ENCODE data around the gene CBL.

Gene CBL

DNA sequence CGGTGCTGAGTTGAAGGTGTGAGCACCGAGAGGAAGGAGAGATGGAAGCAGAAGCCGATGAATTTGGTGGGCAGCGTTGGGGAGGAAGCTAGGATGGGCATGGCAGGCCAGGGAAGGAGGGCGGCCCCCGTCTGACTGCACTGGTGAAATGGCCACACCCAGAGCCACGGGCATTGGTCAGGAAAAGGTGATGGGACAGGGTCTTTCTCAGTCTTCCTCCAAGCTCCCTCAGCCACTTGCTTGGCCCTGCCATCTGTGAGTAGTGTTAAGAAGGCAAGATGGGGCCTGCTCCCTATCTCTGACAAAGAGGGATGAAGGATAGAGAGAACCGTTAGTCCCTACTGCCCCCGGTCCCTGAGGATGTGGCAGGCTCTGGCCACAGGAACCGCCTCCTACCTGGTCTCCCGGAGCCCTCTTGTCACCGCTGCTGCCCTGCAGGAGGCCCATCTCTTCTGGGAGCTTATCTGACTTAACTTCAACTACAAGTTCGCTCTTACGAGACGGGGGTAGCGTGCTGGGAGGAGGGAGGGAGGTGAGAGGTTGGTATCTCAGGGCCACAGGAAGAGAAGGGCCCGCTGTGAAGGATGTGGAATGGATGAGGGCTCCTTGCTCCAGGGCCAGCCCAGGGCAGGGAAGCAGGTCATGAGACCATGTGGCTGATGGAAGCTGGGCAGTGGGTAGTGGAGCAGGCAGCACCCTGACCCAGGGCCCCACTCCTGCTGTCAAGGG is 104.0 kb downstream of the CBL start:
- DNase-seq (ENCODE audit: low read depth, low spot score): no peak

DNA sequence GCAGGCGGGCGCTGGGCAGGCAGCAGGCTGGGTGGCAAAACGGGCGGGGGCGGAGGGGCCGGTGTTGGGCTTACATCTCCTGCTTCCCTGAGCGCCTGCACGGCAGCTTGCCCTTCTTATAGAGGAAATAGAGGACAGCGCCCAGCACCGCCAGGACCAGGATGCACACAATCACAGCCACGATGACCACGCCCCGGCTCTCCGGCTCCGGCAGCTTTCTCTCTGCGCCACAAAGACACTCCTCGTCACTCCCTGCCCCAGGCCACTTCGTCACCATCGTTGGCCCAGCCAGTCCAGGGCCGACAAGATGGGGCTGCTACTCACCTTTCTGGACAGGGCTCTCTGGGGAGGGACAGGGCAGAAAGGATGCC is 104.5 kb downstream of the CBL start:
- DNase-seq (ENCODE audit: low read depth, low spot score): no peak

DNA sequence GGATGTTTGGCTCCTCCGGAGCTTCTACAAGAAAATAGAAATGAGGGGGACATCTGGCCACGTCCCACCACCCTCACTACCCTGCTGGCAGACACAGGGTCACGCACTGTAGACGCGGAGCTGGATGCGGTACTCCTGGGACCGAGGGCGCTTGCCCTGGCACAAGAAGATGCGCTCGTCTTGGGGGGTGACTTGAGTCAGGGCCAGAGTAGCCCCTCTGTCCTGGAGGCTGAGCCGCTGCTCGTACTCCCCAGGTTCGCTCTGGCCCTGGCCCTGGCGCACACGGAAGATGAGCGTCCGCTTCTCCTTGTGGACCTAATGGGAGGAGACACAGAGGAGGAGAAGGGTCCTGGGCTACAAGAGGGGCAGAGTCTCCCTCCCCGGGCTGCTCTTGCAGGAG is 108.6 kb downstream of the CBL start:
- no peak for DNase-seq (ENCODE audit: low read depth, low spot score)

DNA sequence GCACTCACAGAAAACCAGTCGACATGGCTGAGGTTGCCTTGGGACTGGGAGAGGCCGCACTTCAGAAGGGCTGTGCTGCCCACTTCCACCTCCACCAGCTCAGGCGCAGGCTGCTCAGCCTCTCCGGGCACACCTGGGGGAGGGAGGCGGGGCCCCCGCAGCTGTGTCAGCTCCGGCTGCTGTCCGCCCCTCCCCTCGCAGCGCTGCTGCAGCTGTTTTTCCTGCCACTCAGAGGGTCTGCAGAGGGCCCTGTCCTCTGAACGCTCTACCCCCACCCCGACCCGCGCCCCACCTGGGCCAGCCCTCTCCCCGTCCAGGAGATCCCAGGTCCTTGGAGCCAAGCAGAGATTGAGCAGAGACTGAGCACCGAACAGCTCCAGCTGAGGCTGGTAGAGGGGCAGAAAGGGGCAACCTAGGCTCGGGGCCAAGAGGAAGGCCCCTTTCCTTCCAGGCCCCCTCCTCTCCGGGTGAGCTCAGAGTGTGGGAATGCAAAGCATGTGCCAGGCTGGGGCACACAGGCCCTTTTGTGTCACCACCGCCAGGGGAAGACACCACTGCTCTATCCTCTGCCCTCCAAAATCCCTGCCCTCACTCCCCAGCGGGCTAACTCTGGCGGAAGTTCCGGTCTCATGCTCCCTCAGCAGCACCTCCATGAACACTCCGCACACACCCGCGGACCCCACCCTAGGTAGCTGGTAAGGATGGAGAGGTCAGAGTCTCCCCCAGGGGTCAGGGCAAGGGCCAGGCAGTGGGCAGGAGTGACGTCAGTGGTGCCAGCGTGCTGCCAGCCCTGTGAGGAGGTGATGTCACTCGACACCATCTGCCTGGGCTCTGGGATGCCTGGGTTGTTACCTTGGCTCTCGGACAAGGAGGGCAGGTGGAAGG is 109.2 kb downstream of the CBL start:
- DNase-seq (ENCODE audit: low read depth, low spot score): no peak

DNA sequence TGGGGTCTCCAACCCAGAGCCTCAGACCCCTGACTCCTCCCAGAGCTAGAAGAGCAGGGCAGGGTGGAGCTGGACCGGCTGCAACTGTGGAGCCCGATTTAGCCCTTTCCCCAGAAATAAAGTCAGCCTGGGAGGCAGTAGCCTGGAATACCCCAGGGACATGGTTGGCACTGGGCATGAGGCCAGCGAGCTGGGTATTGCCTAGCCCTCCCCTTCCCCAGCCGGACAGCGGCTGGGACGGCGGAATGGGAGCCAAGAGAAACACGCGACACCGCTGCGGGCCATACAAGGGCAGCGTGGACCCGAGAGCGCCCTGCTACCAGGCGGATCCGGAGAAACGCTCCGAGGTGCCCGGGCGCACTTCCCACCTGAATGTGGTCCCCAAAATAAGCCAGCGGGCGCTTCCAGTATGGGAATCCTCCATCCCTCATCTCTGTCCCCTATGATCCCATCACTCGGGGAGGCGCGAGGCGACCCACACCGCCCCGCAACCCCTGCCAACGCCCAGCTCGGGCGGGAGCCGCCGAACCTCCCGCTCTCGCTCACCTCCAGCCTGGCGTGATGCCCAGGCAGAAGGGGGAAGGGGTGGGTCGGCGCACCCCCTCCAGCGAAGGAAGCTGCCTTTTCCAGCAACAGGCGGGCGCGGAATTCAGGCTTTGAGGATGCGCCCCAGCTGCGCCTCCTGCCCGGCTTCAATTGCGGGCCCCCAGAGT is 110.0 kb downstream of the CBL start:
- DNase-seq (ENCODE audit: low read depth, low spot score): no peak

DNA sequence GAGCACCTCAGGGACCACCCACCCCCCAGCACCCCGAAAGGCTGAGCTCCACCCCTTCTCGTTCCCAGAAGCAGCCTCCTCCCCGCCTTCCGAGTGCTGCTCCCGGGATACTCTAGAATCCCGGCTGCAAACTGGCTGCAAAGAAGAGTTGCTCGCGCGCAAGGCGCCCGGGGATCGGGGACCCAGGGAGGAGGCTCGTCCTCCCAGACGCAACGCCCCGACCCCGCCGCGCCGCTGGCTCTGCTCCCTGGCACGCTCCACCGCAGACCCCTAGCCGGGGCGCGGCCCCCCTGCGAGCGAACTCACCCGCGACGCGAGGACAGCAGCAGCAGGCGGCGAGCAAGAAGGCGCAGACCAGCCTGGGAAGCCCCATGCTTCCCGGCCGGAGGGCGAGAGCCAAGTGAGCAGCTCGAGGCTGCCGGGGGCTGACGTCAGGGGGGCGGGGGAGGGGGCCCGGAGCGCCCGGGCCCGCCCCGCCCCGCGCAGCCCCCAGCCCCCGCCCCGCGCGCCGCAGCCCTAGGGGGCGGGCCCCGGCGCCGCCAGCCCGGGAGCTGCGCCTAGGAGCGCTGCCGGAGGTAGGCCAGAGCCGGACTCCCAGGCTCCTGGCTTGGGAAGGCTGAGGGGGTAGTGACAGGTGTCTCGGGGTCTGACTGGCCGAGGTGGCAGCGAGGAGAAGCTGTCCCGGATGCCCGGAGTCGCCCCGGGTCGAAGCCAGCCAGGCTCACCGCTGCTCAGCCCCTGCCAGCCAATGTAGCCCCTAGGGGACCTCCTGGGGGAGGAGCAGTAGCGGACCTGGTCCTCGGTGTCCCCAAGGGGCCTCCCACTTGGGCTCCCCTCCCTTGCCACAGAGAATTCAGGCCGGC is 110.8 kb downstream of the CBL start, which contains the start of gene MCAM:
Gene MCAM, minus strand, starts transcription at position 402 of the 863 bp plus-strand sequence. Its CDS starts 29 bp downstream, at position 373.
- no peak for DNase-seq (ENCODE audit: low read depth, low spot score)

DNA sequence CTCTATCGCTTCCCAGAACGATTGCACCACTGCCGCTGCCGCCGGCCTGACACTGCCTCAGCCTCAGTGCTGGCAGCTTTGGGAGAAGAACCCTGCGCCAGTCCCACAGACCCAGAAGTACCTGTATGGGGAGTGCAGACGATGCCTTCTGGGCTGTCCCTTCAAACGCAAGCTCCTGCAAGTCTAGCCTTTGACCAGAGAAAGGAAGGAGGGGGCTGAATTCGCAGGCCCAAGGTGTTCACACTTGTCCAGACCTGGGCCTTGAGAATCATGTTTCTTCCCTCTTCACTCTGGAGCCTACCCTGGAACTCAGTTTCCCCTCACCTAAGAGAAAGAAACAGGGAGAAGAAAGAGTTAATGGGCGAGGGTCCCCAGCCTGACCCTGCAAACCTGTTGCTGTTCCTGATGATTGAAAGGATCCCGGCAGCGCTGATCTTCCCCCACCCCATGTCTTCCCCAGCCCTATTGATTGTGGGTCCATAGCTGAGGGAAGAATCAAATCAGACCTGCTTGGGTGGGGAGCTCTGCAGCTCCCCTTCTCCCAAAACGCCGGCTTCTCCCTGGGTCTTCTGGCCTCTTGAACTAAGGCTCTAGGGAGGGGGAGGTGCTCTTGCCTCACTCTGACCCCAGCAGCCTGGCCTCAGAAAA is 111.6 kb downstream of the CBL start:
- DNase-seq (ENCODE audit: low read depth, low spot score): no peak

DNA sequence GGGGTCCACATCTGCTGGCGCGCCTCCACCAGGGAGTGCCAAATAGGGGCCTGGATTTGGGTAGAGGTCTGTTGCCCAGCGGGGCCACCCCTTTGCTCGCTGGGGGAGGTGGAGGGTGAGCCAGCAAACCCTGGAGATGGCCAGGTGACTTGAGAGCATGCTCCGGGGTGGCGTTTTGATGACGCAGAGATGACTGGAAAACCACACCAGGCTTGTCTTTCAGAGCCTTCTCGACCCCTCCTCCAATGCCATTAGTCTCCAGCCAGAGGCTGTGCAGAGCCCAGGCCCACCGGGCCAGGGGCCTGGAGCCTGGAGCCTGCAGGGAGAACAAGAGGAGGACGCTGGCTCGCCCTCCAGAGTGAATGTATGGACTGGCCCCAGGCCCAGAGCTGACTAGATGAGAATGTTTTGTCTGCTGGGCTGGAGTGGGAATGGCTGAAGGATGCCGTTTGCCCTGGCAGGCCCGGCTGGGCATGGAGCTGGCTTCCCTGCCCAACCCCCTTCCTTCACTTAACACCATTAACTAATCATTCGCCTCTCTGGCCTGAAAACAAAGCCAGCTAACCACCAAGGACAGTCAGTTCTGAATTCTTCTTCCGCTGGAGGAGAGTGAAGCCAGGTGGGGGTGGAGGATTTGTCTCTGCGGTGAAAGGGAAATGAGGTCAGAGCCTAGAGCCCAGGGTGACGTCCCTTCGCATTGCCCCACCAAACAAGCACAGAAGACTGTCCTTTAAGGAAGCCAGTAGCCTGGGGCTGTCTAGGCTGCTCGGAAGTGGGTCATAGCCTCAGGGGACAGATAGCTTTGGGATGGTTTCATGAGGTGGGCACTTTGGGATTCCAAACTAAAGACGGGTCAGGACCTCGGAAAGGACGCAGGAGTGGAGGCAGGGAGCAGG is 112.3 kb downstream of the CBL start:
- DNase-seq (ENCODE audit: low read depth, low spot score): no peak

DNA sequence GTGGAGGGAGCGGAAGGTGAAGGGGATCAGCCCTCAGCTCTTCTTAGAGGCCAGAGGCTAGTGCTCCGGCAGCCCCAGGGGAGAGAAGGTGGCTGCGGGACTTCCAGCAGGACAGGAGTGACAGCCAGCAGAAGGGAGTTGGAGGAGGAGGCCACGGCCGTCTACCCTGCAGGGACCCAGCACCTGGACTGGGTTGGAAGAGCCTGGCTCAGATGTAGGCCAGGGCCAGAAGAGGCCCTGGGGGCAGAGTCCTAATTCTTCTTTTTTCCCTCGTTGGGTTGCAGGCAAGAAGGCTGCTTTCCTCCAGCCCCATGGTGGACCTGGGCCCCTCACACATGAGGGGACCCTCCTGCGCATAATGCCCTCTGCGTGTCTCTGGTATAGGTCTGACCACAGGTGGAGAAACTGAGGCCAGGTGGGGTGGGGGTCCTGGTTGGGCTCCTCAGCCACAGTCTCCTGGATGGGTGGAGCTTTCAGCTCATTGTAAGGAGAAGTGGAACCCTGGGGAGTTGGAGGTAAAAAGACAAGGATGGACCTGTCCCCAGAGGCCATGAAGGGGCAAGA is 113.1 kb downstream of the CBL start:
- DNase-seq (ENCODE audit: low read depth, low spot score): no peak

DNA sequence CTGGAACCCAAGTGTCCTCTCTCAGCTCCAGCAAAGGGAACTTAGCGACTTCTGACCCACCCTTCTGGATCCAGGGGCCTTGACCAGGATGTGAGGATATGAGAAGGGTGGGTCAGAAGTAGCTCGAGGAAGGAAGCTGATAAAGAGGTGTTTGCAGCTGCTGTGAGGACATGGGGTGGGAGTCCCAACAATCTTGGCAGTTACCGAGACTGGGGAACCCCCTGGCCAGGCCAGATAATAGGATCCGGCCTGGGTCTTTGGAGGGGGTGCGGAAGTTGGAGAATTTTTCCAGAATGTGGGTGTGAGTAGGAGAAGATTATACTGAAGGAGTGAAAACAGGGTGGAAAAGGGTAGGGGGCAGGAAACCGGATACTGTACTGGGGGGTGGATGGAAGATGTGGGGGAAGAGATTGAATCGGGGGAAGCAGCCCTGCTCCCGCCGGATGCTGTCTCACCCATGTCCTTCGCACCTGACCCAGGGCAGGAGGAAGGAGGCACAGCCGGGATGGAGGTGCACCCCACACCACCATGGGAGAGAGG is 113.6 kb downstream of the CBL start:
- DNase-seq (ENCODE audit: low read depth, low spot score): no peak

DNA sequence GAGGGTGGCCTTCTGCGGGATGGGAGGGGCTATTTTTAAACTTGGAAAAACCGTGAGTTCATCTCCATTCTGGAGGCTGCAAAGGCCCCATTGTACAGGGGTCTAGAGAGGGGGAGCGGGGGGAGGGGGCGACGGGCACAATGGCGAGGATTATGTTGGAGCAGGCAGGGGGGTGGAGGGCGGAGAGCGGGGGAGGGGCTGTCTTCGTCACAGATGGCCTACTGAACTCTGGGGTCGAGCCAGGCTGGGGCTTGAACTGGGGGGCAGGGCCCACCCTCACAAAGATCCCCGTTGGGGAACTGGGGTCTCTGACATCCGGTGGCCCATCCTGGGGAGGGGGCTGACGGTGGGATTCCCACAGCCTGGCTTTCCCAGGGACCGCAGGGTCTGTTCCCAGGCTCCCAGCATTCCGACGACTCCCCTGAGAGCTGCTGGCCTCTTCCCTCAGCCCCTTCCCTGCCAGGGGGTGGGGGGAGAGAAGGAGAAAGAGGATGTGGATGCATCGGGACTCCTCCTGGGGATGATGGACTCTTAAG is 114.2 kb downstream of the CBL start:
- DNase-seq (ENCODE audit: low read depth, low spot score): no peak

DNA sequence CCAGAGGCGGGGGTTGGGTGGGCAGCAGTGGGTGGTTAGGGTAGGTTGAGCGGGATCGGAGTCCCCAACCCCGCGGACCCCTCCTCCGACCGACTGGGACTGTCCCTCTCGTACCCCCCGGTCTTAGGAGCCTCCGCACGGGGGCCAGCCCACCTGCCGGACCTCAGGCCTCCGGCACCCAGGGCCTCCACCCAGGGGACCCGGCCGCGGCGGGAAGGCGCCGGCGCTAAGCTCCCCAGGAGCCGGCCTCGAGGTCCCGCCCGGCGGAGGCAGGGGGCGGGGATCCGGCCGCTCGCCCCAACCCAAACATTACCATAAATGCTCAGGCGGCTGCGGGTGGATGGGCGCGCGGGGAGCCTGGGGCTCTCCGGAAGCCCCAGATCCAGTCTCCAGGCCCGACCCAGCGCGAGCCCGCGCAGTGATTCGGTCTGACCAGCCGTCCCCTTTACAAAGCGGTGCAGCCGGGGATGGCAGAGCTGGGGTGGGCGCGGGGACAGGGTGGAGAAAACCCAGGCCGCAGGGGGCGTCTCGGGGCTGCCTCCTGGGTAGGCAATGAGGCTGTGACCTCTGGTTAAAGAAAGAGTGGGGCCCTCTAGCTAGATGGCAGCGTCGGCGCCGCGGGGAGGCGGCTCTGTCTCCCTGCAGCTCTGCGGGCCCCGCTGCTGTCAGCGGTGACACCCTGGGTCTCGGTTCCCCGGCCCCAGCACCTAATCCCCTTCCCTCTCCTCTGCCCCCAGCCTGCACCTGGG is 114.8 kb downstream of the CBL start:
- no peak for DNase-seq (ENCODE audit: low read depth, low spot score)

DNA sequence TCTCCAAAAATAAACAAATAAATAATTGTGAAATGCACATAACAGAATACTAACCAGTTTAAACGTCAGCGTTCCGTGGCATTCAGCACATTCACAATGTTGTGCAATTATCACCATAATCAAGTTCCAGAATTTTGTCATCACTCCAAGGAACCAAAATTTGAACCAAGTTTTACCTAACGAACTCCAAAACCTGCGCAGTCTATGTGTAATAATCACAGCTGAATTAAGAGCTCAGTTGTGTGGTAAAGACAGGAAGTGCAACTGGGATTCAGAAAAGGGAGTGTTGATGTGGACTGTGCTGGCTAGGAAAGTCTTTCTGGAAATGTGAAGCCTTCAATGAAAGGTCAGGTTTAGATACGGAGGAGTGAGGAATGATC is 116.2 kb downstream of the CBL start:
- DNase-seq (ENCODE audit: low read depth, low spot score): no peak

DNA sequence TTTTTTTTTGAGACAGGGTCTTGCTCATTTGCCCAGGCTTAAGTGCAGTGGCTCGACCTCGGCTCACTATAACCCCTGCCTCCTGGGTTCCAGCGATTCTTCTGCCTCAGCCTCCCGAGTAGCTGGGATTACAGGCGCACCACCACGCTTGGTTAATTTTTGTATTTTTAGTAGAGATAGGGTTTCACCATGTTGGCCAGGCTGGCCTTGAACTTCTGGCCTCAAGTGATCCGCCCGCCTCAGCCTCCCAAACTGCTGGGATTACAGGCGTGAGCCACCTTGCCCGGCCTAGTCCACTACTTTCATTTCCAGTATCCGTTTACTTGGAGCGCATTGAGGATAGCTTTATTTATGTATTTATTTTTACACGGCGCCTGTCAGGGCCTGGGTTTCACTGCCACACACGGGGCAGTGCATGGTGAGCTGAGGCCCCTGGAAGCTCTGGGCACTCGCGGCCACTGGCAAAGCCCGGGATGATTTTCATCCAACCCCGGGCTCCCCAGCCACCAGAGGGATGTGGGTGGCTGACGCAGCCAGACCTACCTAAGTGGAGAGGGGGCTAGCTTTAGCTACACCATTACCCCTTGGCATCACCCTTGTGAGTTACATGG is 116.9 kb downstream of the CBL start:
- DNase-seq (ENCODE audit: low read depth, low spot score): no peak

DNA sequence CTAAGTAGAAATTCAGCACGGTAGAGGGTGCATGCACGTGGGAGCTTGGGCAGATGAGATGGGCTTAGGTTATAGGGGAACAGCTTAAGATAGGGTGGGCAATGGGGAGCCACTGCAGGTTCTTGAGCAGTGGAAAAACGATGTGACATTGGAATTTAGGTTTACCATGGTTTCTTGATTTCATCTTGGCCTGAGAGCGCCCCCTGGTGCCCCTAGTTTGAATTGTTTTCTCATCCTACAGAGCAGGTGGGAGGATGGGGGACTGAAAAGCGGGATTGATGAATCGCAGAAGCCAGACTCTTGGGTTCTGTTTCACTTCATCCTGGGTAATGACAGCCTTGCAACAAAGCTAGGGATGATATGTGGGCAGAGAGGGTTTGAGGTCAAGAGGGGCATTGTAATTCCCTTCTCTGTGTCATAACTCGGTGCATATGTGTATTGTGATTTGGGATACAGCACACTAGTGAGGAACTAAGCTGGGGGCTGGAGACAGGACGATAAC is 117.4 kb downstream of the CBL start:
- DNase-seq (ENCODE audit: low read depth, low spot score): no peak

DNA sequence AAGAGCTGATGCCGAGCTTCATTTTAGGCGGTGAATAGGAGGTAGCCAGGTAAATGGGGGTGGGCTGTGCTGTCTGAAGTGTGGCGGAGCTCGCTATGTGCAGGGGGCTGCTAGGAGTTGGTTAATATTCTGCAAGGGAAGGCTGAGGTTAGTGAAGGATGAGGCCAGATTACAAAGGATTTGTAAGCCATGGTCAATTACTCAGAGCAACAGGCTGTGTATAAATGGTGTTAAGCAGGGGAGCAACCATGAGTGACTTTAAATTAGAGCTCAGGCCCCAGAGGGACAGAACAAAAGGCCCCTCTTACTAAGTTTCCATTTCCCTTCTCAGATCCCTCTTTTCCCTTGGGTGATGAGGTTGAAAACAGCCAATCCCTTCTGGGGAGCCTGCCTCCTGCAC is 118.0 kb downstream of the CBL start:
- DNase-seq (ENCODE audit: low read depth, low spot score): no peak

DNA sequence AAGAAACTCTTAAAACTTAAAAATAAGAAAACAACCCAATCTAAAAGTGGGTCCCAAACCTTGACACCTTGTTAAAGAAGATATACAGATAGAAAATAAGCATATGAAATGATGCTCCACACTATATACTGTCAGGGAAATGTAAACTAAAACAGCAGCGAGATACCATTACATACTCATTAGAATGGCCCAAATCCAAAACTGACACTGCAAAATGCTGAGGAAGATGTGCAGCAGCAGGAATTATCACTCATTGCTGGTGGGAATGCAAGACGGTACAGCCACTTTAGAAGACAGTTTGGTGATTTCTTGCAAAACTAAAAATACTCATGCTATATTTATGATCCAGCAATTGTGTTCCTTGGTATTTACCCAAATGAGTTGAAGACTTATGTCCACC is 123.2 kb downstream of the CBL start:
- DNase-seq (ENCODE audit: low read depth, low spot score): no peak

DNA sequence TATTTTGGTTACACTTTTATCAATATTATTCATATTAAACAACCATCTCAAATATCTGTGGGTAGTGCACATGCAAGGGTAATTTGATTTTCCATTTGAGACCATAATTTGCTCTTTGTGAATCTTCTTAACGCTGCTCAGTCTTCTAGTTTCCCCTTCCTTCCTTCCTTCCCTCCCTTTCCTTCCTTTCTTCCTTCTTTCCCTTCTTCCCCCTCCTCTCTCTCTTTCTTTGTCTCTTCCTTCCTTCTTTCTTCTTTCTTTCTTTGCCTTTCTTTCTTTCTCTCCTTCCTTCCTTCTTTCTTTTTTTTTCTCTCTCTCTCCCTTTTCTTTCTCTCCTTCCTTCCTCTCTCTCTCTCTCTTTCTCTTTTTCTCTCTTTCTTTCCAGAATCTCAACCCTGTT is 124.1 kb downstream of the CBL start:
- no peak for DNase-seq (ENCODE audit: low read depth, low spot score)

All from iPS DF 19.7 (cell line).